Caco-2 (cell line): Measurements from ENCODE around the gene LMTK2. TPM values are rescaled to one million over a fixed set of nuclear protein-coding genes. Genes with fewer than 3 reads are reported as not detected.

Experiments
- Bru-seq: library from RNA; stranded (reverse); fragments of 400-500 nt; gene quantifications from one replicate; lab custom pipeline; 2021; lab: Mats Ljungman, UMichigan
- BruChase-seq, 2 experiments: library from RNA; stranded (reverse); fragments of 400-500 nt; gene quantifications; one replicate each; lab custom pipeline; 2021; lab: Mats Ljungman, UMichigan
- BruUV-seq: library from RNA; stranded (reverse); fragments of 400-500 nt; replicated peaks from 2 replicates; lab custom pipeline; 2021; lab: Mats Ljungman, UMichigan
- CTCF ChIA-PET: fragments of 300-600 bp; sonication (Branson Sonifier 250); formaldehyde crosslinking; loops from one replicate; lab custom pipeline; 2022; ENCODE audit warnings: antibody characterized with exemption; lab: Charles Lee
- POLR2A ChIA-PET: fragments of 300-600 bp; sonication (Branson Sonifier 250); formaldehyde crosslinking; loops from one replicate; lab custom pipeline; 2022; ENCODE audit warnings: antibody characterized with exemption; lab: Charles Lee
- DNase-seq, 2 experiments: peaks; one replicate each; pipeline versions ENCODE4 v3.0.0 to v3.0.0-alpha.2; 2020 to 2022
- H3K27me3 ChIP-seq: replicated peaks from 2 replicates; pipeline ENCODE4 v1.6.0; 2011; ENCODE audit warnings: low read length; ENCODE audit not compliant: control insufficient read depth, insufficient read depth
- H3K36me3 ChIP-seq: 2 replicates; pipeline ENCODE4 v1.5.1; 2011; ENCODE audit warnings: low read length; ENCODE audit not compliant: control insufficient read depth, insufficient read depth
- H3K4me1 ChIP-seq: fragments of 250-450 bp; sonication (Bioruptor Pico); 2 replicates; pipeline ENCODE4 v1.5.1; 2020; ENCODE audit warnings: mild to moderate bottlenecking
- H3K4me3 ChIP-seq: 2 replicates; pipeline ENCODE4 v1.5.1; 2011; ENCODE audit warnings: low read depth, mild to moderate bottlenecking, control low read depth, low read length
- H3K9me3 ChIP-seq: fragments of 250-450 bp; sonication (Bioruptor Pico); 2 replicates; pipeline ENCODE4 v1.5.1; 2020; ENCODE audit warnings: mild to moderate bottlenecking, moderate library complexity
- H3K27ac Mint-ChIP-seq: one replicate; pipeline ENCODE4 v1.8.0; 2022; ENCODE audit warnings: mixed read lengths; ENCODE audit not compliant: unreplicated experiment
- H3K27me3 Mint-ChIP-seq: one replicate; pipeline ENCODE4 v1.8.0; 2022; ENCODE audit warnings: mixed read lengths; ENCODE audit not compliant: insufficient read depth, unreplicated experiment
- H3K36me3 Mint-ChIP-seq: one replicate; pipeline ENCODE4 v1.8.0; 2022; ENCODE audit warnings: mild to moderate bottlenecking, mixed read lengths; ENCODE audit not compliant: insufficient read depth, unreplicated experiment
- H3K4me1 Mint-ChIP-seq: one replicate; pipeline ENCODE4 v1.8.0; 2022; ENCODE audit warnings: low read depth, mixed read lengths; ENCODE audit not compliant: unreplicated experiment
- H3K4me3 Mint-ChIP-seq: one replicate; pipeline ENCODE4 v1.8.0; 2022; ENCODE audit warnings: mild to moderate bottlenecking, moderate library complexity, mixed read lengths; ENCODE audit not compliant: unreplicated experiment
- H3K9me3 Mint-ChIP-seq: one replicate; pipeline ENCODE4 v1.8.0; 2022; ENCODE audit warnings: mixed read lengths; ENCODE audit not compliant: unreplicated experiment
- intact Hi-C: fragments of 100-400 bp; cut with micrococcal nuclease; formaldehyde crosslinking; loops from one replicate; pipeline ENCODE4 v1.10.0; 2022; ENCODE audit not compliant: unreplicated experiment
- long read RNA-seq: library from polyadenylated mRNA; stranded (forward); transcript quantifications from one replicate; pipeline ENCODE4 v2.0.0, GENCODE V29; 2022
- total RNA-seq: library from RNA; stranded (reverse); gene quantifications from 2 replicates; pipeline ENCODE4 v1.2.3, GENCODE V29; 2022
- TF ChIP-seq, protein P1 (sequence below), 2 experiments: fragments of 200-600 bp in 1 of 2; IDR thresholded peaks; 1 replicate in 1 of 2; 2 replicates in 1 of 2; pipeline versions ENCODE4 v1.5.1 to v1.8.0; 2011 to 2022; ENCODE audit warnings: antibody characterized with exemption in 1 of 2, control low read depth in 1 of 2, inconsistent platforms in 1 of 2, low read depth in 1 of 2, low read length in 1 of 2, mild to moderate bottlenecking in 1 of 2, moderate library complexity in 1 of 2; ENCODE audit not compliant: insufficient read depth in 1 of 2, severe bottlenecking in 1 of 2, unreplicated experiment in 1 of 2

The LMTK2 gene
- total RNA-seq = 21.9 and 22.3 TPM in 2 replicates
- percentile 80 among the genes with signal in this experiment for Bru-seq, nascent RNA
- percentile 81 among the genes with signal in this experiment for BruChase-seq, experiment 1, labeled RNA remaining after a 2-hour chase
- percentile 77 among the genes with signal in this experiment for BruChase-seq, experiment 2, labeled RNA remaining after a 6-hour chase
- long read RNA-seq, partial matches to known transcripts = 12 of 14 reads
- long read RNA-seq, other reads (novel, unspliced or antisense) = 2 of 14 reads

DNA sequence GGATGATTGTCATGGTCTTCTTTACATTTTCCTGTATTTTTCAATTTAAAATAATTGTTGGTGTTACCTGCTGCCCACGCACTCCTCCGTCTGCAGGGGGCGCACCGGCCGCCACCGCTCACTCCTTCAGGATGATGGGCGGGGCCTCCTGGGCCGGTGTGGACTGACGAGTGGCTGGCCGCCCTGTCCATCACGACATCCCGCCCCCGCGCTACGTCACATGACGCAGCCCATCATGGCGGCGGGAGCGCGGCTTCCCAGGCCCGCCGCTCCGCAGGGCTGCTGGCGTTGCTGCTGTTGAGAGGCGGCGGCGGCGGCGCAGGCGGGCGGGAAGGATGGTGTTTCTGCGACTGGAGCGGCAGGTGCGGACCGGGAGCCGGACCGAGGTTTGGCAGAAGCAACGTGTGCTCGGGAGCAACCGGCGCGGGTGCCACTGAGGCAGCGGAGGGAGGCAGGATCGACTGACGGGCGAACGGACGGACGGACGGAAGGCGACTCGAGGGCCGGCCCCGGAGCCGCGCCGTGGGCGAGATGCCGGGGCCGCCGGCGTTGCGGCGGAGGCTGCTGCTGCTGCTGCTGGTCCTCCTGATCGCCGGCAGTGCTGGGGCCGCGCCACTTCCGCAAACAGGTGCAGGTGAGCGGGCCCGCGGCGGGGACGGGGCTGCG is at the start of gene LMTK2:
Gene LMTK2, plus strand, starts transcription at position 216 of the 666 bp plus-strand sequence. Its CDS starts 316 bp downstream, at position 532.
- Mint-ChIP-seq H3K4me1 (peaks cover 7% of the 10 kb centered on the region), H3K9me3 (peaks cover 9% of the 10 kb centered on the region), H3K27me3 (no peaks in the 10 kb centered on the region), H3K4me3 (peak within 1 kb of the TSS; percentile 91), H3K36me3 (peaks cover 9% of the 10 kb centered on the region), H3K27ac (peak within 1 kb of the TSS; percentile 23)
- peak within 1 kb of the TSS; percentile 99 for H3K4me3 ChIP-seq
- H3K4me1 ChIP-seq = peaks cover 27% of the 10 kb centered on the region
- H3K36me3 ChIP-seq = no peaks in the 10 kb centered on the region
- H3K9me3 ChIP-seq = no peaks in the 10 kb centered on the region
- TF ChIP-seq, protein P1, sequence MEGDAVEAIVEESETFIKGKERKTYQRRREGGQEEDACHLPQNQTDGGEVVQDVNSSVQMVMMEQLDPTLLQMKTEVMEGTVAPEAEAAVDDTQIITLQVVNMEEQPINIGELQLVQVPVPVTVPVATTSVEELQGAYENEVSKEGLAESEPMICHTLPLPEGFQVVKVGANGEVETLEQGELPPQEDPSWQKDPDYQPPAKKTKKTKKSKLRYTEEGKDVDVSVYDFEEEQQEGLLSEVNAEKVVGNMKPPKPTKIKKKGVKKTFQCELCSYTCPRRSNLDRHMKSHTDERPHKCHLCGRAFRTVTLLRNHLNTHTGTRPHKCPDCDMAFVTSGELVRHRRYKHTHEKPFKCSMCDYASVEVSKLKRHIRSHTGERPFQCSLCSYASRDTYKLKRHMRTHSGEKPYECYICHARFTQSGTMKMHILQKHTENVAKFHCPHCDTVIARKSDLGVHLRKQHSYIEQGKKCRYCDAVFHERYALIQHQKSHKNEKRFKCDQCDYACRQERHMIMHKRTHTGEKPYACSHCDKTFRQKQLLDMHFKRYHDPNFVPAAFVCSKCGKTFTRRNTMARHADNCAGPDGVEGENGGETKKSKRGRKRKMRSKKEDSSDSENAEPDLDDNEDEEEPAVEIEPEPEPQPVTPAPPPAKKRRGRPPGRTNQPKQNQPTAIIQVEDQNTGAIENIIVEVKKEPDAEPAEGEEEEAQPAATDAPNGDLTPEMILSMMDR (IDR thresholded peaks at IDR 0.05; ENCODE audit: insufficient read depth in 1 of 2, low read depth in 1 of 2, low read length in 1 of 2, severe bottlenecking in 1 of 2, unreplicated experiment in 1 of 2) = peak; percentile 89 to 90
- DNase-seq = peak; percentile 92 to 98
- no TSS peak for BruUV-seq
- intact Hi-C loops = loop anchor here (1.0 kb wide), 3 partner anchors 25 to 85 kb away; no protein-coding TSS in a partner anchor
- no peaks in the 10 kb centered on the region for H3K27me3 ChIP-seq
- ChIA-PET CTCF (interaction anchor here (0.8 to 1.9 kb wide), 3 partner anchors 27 to 85 kb away, joined by 3 to 8 read pairs (median 4); no protein-coding TSS in a partner anchor), POLR2A (interaction anchor here (0.6 kb wide), 1 partner anchor 1452 kb away, joined by 3 read pairs; the partner anchor contains the start of gene ZNF655)

DNA sequence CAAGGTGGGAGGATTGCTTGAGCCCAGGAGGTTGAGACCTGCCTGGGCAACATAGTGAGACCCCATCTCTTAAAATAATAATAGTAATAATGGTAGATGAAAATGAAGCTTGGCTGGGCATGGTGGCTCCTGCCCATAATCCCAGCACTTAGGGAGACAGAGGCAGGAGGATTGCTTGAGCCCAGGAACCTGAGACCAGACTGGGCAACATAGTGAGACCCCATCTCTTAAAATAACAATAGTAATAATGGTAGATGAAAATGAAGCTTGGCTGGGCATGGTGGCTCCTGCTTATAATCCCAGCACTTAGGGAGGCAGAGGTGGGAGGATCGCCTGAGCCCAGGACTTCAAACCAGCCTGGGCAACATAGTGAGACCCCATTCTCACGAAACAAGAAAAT is 49.5 kb upstream of the LMTK2 start:
- POLR2A ChIA-PET = no interaction called here
- no TSS peak for BruUV-seq
- H3K36me3 Mint-ChIP-seq = no peaks in the 10 kb centered on the region
- no peaks in the 10 kb centered on the region for H3K27me3 Mint-ChIP-seq
- intact Hi-C loops = no loop called here
- Histone ChIP-seq H3K4me1 (peaks cover 13% of the 10 kb centered on the region; the same call in 1 of the 2 replicates), H3K27me3 (no peaks in the 10 kb centered on the region), H3K4me3 (no peak overlapping the region), H3K36me3 (no peaks in the 10 kb centered on the region), H3K9me3 (no peaks in the 10 kb centered on the region)
- no peak for DNase-seq
- no peak overlapping the region for H3K4me3 Mint-ChIP-seq
- TF ChIP-seq, protein P1 (IDR thresholded peaks at IDR 0.05; ENCODE audit: insufficient read depth in 1 of 2, low read depth in 1 of 2, low read length in 1 of 2, severe bottlenecking in 1 of 2, unreplicated experiment in 1 of 2) = no peak
- CTCF ChIA-PET = no interaction called here
- H3K4me1 Mint-ChIP-seq = peaks cover 6% of the 10 kb centered on the region
- H3K9me3 Mint-ChIP-seq = no peaks in the 10 kb centered on the region
- no peak overlapping the region for H3K27ac Mint-ChIP-seq

DNA sequence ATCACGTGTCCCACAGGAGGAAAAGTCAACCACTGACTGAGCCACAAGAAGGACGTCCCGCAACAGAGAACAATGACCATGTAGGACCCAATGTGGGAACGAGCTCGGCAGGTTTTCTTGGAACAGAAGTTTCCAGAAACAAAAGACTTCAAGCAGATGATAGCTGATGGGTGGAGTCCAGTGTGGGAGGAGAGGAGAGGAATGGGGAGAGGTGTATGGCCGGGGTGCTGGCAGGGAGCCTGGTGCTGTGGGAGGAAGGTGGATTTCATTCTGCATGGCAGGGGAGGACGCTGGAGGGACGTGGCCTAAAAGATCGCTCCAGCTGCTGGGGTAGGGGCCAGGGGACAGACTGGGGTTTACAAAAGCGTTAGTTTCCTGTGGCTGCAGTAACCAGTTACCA is 48.5 kb upstream of the LMTK2 start:
- Mint-ChIP-seq H3K9me3 (no peaks in the 10 kb centered on the region), H3K4me3 (no peak overlapping the region), H3K4me1 (peaks cover 6% of the 10 kb centered on the region), H3K27me3 (no peaks in the 10 kb centered on the region), H3K36me3 (no peaks in the 10 kb centered on the region), H3K27ac (no peak overlapping the region)
- Histone ChIP-seq H3K9me3 (peaks cover 4% of the 10 kb centered on the region; the same call in 1 of the 2 replicates), H3K36me3 (no peaks in the 10 kb centered on the region), H3K27me3 (no peaks in the 10 kb centered on the region), H3K4me3 (no peak overlapping the region), H3K4me1 (peaks cover 13% of the 10 kb centered on the region; the same call in 1 of the 2 replicates)
- ChIA-PET POLR2A (interaction anchor here (0.6 kb wide), 1 partner anchor 1051 kb away, joined by 16 read pairs; no protein-coding TSS in a partner anchor), CTCF (no interaction called here)
- intact Hi-C loops = no loop called here
- DNase-seq = no peak
- TF ChIP-seq, protein P1 (IDR thresholded peaks at IDR 0.05; ENCODE audit: insufficient read depth in 1 of 2, low read depth in 1 of 2, low read length in 1 of 2, severe bottlenecking in 1 of 2, unreplicated experiment in 1 of 2) = no peak
- BruUV-seq = no TSS peak
